Testis (tissue), 2 donors: Measurements from ENCODE around the gene SMC5.

Experiments used
- CTCF ChIP-seq, 3 experiments: fragments of 450-650 bp in 2 of 3; fragments of 200-600 bp in 1 of 3; sonication (generic) in 1 of 3; IDR thresholded peaks; one replicate each; pipeline ENCODE4 v1.5.1; 2016 to 2019; ENCODE audit warnings: antibody characterized with exemption in 3 of 3, mild to moderate bottlenecking in 2 of 3, moderate library complexity in 1 of 3
- POLR2A ChIP-seq: fragments of 450-650 bp; IDR thresholded peaks from one replicate; pipeline ENCODE4 v1.6.1; 2017; ENCODE audit warnings: antibody characterized with exemption, mild to moderate bottlenecking, moderate library complexity

GRCh38 chr9:70387663-70388062 is 128.9 kb downstream of the SMC5 start:
- TF ChIP-seq CTCF (IDR thresholded peaks at IDR 0.05) (no peak), POLR2A (no peak)
